Measurements from ENCODE around the gene SLC35E3. TPM values are rescaled to one million over a fixed set of nuclear protein-coding genes. Genes with fewer than 3 reads are reported as not detected.

The SLC35E3 gene
- total RNA-seq, 1 experiment from 2014 or later, result 4.9 TPM

- peak overlapping the region; percentile 65 for H3K27ac ChIP-seq (ENCODE audit: low read depth, low read length)
- ChIA-PET POLR2A (interaction anchor here (1.3 to 1.5 kb wide), 2 partner anchors 60 to 62 kb away, joined by 3 to 4 read pairs; partner anchors contain the start of gene NUP107), RAD21 (ENCODE audit: low non-redundant PET in 1 of 2, low total read pairs in 2 of 2, uncharacterized antibody in 2 of 2, unreplicated experiment in 2 of 2) (interaction anchor here in 1 of 2 experiments (0.8 to 1.6 kb wide), 2 partner anchors 62 to 83 kb away, joined by 3 to 5 read pairs; partner anchors contain the start of gene MDM2), CTCF (interaction anchor here (1.1 kb wide), 1 partner anchor 61 kb away, joined by 3 read pairs; the partner anchor contains the start of gene MDM2)
- TF ChIP-seq TCF7L2 (IDR thresholded peaks at IDR 0.05; ENCODE audit: borderline replicate concordance, extremely low read depth, insufficient read depth, insufficient read length), result no peak
- no peak for TF ChIP-seq EZH2 (IDR thresholded peaks at IDR 0.05)
- TF ChIP-seq SIN3A (IDR thresholded peaks at IDR 0.05; ENCODE audit: low read depth), result no peak
- TF ChIP-seq, protein P1, sequence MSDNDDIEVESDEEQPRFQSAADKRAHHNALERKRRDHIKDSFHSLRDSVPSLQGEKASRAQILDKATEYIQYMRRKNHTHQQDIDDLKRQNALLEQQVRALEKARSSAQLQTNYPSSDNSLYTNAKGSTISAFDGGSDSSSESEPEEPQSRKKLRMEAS (IDR thresholded peaks at IDR 0.05), result no peak
- no peaks in the 10 kb centered on the region for H4K20me1 ChIP-seq (ENCODE audit: insufficient read depth)
- peaks cover 12% of the 10 kb centered on the region for H3K79me2 ChIP-seq (ENCODE audit: insufficient read depth, low read length)
- intact Hi-C loops (cut with micrococcal nuclease), result loop anchor here (1.0 to 10.0 kb wide), 2 partner anchors 62 to 392 kb away; partner anchors contain the start of gene MDM2
- peaks cover 0 to 11% of the 10 kb centered on the region in 2 experiments; a peak in 1 of 4 replicates for H3K4me1 ChIP-seq (ENCODE audit: control insufficient read depth in 1 of 2, insufficient read depth in 2 of 2, low read length in 2 of 2)
- peaks cover 6 to 15% of the 10 kb centered on the region in 2 experiments; a peak in 2 of 4 replicates for H3K36me3 ChIP-seq (ENCODE audit: control insufficient read depth in 1 of 2, insufficient read depth in 2 of 2, low read length in 2 of 2)
- peak overlapping the region; percentile 80 for H3K9ac ChIP-seq (ENCODE audit: low read length)
- BruUV-seq (replicated peaks), result no TSS peak
- H3K9me2 ChIP-seq (ENCODE audit: insufficient read depth), result no peaks in the 10 kb centered on the region
- no peaks in the 10 kb centered on the region for H3K9me3 ChIP-seq (ENCODE audit: control insufficient read depth in 1 of 2, insufficient read depth in 1 of 2, low read depth in 1 of 2, low read length in 2 of 2)
- H3K4me2 ChIP-seq (ENCODE audit: low read length), result peak overlapping the region; percentile 85
- H3K27me3 ChIP-seq (ENCODE audit: insufficient read depth, low read length), result no peaks in the 10 kb centered on the region
- peak; percentile 56 for ATAC-seq
- no peak overlapping the region for H2AFZ ChIP-seq (ENCODE audit: low read depth, low read length, poor library complexity, severe bottlenecking)
- peak overlapping the region; percentile 68 to 87 for H3K4me3 ChIP-seq (replicated peaks in 1 of 2; ENCODE audit: low read depth in 1 of 2, low read length in 2 of 2)
- DNase-seq (ENCODE audit: low read depth, low spot score), result no peak
These were observed 700 bp downstream of the SLC35E3 start for GRCh38 chr12:68746572-68747180.

DNA sequence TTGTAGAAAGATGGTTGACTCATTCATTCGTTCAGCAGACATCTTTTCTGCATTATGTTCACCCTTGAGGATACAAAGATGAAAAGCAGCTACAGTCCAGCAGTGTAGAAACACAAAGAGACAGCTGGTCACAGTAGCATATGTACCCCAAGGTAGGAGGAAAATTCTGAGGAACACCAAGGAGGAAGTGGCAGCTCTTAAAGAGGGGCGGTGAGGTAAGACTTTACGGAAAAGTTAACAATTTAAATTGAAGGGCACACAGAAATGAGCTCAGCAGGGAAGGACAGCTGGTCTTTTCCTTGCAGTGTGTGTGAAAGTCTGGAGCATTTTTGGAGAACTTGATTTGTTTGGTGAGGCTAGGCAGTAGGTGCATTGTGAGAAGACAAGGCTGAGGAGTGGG is 3.5 kb downstream of the SLC35E3 start:
- H3K27me3 ChIP-seq (ENCODE audit: insufficient read depth, low read length), result no peaks in the 10 kb centered on the region
- H2AFZ ChIP-seq (ENCODE audit: low read depth, low read length, poor library complexity, severe bottlenecking), result no peak overlapping the region
- H3K4me1 ChIP-seq (ENCODE audit: control insufficient read depth in 1 of 2, insufficient read depth in 2 of 2, low read length in 2 of 2), result peaks cover 0 to 11% of the 10 kb centered on the region in 2 experiments; a peak in 1 of 4 replicates
- H3K9ac ChIP-seq (ENCODE audit: low read length), result no peak overlapping the region
- no peak overlapping the region for H3K27ac ChIP-seq (ENCODE audit: low read depth, low read length)
- intact Hi-C loops (cut with micrococcal nuclease), result loop anchor here (10.0 kb wide), 1 partner anchor 395 kb away; no protein-coding TSS in a partner anchor
- no peaks in the 10 kb centered on the region for H3K9me2 ChIP-seq (ENCODE audit: insufficient read depth)
- no peak for DNase-seq (ENCODE audit: low read depth, low spot score)
- BruUV-seq (replicated peaks), result no TSS peak
- H3K79me2 ChIP-seq (ENCODE audit: insufficient read depth, low read length), result peaks cover 12% of the 10 kb centered on the region; the same call in 1 of the 2 replicates
- no peak for ATAC-seq
- H3K4me3 ChIP-seq (replicated peaks in 1 of 2; ENCODE audit: low read depth in 1 of 2, low read length in 2 of 2), result no peak overlapping the region
- ChIA-PET CTCF (no interaction called here), POLR2A (no interaction called here), RAD21 (ENCODE audit: low non-redundant PET in 1 of 2, low total read pairs in 2 of 2, uncharacterized antibody in 2 of 2, unreplicated experiment in 2 of 2) (no interaction called here)
- no peak overlapping the region for H3K4me2 ChIP-seq (ENCODE audit: low read length)
- H3K36me3 ChIP-seq (ENCODE audit: control insufficient read depth in 1 of 2, insufficient read depth in 2 of 2, low read length in 2 of 2), result peaks cover 0 to 12% of the 10 kb centered on the region in 2 experiments; a peak in 1 of 4 replicates
- H3K9me3 ChIP-seq (ENCODE audit: control insufficient read depth in 1 of 2, insufficient read depth in 1 of 2, low read depth in 1 of 2, low read length in 2 of 2), result no peaks in the 10 kb centered on the region
- TF ChIP-seq REST (IDR thresholded peaks at IDR 0.05; ENCODE audit: low read depth) (no peak), SIN3A (IDR thresholded peaks at IDR 0.05; ENCODE audit: low read depth) (no peak)
- TF ChIP-seq, protein P1 (IDR thresholded peaks at IDR 0.05), result no peak
- H4K20me1 ChIP-seq (ENCODE audit: insufficient read depth), result no peaks in the 10 kb centered on the region

Data from HCT116 (cell line).